Stimulated activated CD4-positive, alpha-beta T cell treated with anti-CD3 and anti-CD28 coated beads, Interleukin-4, amount 100 ng/mL, for 4 hours (primary cell): ENCODE results near the gene STK26.
A peak's percentile ranks its signal among the peaks of the same experiment; 100 is the strongest.
"Not testable (repeated sequence)": the region's sequence is repeated elsewhere in the genome, so short reads cannot be mapped to it uniquely, and the experiment has no call there.

Experiments used
- DNase-seq, 2 experiments: peaks; one replicate each; pipeline ENCODE4 v3.0.0-alpha.2; 2020

Gene STK26

DNA sequence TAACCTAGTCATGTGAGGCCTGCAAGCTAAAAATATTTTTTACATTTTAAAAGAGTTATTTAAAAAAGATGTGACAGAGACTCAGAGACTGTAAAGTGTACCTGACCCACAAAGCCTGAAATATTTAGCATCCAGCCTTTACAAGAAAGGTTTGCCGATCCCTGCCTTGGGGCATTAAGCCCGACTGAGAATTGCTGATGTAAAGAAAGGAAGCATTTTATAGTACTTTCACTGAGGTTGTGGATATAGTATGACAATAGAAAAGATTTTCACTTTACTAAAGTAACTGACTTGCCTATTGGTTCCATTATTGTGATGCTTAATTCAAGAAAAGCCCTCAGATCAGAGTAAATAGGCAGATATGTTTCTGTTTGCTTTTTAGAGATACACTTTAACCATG, 17.0 kb downstream of the STK26 start:
- no peak for DNase-seq

DNA sequence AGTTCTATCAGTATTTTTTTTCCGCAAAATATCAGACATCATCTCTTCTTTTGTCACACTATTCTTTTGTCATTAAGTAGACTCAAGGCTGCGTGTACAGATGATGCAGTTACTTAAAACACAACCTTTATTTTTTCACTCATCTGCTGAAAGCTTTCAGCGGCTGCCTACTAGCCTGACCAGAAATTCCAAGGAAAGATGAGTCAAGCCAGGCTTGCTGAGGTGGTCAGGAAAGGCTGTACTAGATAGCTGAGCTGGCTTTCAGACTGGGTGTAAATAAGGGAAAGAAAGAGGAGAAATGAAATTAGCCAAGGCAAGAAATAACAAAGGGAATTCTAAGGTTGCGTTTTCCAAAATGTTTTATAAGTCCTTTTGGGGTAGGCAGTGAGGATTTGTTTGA, 17.9 kb downstream of the STK26 start:
- no peak for DNase-seq

DNA sequence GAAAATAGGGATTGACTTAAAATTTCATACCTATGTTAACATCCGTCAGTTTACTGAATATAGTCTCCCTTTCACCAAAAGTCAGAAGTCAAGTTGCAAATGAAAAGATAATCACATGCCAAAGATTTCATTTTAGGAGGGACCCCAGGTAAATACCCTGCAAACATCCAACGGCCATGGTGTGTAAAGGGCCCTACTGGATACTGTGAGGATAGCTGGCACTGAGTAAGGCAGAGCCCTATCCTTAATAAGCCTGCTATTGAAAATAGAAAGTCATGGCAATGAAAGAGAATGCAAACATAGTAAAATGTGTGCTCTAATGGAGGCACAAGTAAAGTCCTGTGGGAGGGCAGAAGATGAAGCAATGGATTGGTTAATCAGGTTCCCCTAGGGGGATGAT, 20.9 kb downstream of the STK26 start:
- no peak for DNase-seq

DNA sequence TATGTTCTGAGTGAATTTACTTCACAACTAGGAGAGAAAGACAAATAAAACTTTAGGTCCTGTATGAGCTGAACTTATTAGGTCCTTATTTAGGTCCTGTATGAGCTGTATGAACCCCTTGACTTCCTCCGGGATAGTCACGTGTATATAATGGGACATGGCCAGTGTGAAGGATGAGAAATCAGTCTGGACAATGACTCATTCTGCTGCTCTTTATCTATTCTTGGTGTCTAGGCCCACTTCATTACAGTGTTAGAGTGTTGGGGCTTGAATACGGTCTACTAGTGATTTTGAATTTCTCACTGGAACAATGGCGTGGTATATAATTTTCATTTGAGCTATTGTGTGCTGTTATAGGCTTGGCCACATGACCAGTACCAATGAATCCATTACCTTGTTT, 21.9 kb downstream of the STK26 start:
- no peak for DNase-seq

DNA sequence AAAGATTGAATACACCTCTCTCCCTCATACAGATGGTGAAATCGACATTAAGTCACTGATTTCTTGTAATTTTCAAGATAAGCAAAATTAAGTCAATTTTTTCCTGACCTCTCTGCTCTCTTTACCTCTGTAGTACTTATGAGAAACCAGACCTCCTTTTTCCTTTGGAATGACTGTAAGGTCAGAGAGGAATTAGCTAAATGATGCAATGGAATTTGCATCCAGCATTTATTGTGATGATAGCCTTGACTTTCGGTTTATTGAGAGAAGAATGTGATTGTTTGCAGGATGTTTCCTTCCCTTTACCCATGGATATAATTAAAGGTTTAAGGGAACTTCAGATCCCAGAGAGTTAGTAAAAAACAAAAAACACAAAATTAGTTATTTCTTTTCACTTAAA, 22.4 kb downstream of the STK26 start:
- no peak for DNase-seq

DNA sequence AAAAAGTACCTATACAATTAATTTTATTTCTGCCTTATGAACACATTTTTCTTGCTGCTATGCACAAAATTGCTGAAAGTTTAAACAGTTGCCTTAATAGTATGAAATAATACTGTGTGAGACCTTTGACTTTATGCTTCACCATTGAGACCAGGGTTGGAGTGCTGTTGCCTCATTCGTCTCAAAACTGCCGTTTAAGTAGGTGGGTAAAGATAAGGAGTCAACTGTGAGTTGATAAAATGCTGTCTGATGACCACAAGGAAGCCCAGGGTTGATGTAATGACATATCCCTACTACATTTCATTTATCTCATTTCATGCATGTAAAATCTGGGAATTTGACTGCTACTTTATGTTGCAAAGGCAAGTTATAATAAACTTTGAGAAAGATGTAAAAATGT, 23.4 kb downstream of the STK26 start:
- DNase-seq, result no peak

DNA sequence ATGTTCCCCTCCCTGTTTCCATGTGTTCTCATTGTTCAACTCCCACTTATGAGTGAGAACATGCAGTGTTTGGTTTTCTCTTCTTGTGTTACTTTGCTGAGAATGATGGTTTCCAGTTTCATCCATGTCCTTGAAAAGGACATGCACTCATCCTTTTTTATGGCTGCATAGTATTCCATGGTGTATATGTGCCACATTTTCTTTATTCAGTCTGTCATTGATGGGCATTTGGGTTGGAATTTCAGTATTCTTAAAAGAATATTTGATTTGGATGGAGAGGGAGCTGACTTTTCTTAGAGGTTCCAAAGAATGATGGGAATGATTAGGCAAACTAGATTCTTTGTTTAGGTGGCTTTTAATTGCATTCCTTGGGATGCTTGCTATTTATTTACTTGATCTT, 28.7 kb downstream of the STK26 start:
- not testable (repeated sequence) for DNase-seq

DNA sequence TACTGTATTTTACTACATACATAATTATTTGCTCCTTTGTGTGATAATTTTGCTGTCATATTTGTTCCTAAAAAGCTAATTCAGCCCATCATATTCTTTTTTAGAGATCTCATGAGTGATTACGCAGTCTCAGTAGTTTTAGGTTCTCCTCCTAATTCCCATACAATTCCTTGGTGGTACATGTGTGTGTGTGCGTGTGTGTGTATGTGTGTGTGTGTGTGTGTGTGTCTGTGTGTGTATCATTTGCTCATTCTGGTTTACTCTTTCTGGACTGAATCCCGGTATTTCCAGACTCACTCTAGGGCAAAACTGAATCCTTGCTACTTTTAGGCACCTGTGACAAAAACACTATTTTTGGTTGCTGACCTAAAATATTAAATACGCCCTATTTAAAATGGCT, 34.9 kb downstream of the STK26 start:
- DNase-seq, result no peak

DNA sequence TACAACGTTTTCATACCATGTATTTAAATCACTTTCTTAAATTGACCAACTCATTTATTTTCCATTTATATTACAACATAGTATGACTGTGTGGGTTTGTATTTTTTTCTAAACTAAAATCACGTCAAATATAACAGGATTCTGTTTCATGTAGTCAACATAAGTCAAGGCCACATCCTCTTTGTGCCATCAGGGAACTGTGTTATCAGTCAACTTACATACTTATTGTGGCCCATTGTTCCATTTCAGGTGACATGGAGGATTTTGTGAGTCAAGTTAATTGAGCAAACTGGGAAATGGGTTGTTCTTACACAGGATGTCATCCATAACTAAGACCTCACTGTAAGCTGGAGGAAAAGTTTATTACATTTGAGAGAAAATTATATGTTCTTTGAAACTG, 35.9 kb downstream of the STK26 start:
- no peak for DNase-seq

DNA sequence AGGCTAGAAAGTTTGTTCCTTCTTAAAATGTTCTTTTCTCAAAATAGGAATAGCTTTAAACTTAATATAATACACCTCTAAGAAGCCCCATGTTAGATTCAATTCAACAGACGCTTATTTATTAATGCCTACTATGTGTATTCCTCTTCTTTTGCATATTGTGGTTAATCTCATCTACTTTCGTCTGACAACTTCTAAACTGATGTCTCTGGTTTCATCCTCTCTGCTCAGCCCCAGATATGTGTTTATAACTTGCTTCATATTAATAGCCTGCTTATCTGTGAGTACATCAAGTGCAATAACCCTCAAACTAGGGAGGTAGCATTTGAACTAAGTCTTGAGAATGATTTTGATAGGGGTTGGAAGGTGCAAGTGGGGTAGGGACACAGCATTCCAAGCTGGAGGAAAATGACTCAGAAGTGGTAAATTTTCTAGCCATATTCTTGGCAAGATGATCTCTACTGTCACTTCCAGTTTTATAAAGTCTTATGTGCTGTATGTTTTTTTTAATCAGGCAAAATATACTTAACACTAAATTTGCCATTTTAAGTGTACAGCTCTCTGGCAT, 37.0 kb downstream of the STK26 start:
- no peak for DNase-seq

DNA sequence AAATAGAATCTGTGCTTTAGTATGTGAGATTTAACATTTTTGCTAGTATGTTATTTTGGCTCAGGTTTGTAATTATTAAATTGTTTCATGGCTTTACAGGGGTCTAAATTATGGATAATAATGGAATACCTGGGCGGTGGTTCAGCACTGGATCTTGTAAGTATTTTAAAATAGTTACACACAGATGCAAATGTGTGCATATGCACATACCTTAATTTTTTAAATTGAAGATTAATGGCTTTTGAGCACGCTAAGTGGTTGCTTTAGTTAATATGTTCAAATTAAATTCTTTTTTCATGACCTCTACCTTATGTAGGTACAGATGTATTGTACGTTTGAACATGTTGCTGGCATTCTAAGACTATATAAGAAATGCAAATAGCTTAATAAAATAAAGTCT, 40.2 kb downstream of the STK26 start:
- no peak for DNase-seq

DNA sequence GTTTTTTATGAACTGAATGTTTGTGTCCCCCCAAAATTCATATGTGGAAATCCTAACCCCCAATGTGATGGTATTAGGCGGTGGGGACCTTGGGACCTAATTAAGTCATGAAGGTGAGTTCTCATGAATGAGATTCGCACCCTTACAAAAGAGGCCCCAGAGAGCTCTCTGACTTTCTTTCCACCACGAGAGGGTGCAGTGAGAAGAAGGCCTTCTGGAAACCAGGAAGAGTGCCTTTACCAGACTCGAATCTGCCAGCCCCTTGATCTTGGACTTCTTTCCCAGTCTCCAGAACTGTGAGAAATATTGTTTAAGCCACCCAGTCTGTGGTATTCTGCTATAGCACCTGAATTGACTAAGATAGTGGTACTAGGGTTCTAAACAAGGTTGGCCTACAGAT, 40.8 kb downstream of the STK26 start:
- DNase-seq, result no peak

DNA sequence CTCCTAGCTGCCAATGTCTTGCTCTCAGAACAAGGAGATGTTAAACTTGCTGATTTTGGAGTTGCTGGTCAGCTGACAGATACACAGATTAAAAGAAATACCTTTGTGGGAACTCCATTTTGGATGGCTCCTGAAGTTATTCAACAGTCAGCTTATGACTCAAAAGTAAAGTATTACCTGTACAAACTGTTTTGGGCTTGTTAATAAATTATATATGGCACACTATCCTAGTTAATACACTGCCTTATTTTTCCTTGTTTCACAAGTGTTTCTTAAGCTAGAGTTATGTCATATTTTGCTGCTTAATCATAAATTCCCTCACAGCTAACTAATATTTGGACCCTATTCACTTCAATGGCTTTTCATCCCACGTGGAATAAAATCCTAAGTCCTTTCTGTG, 45.3 kb downstream of the STK26 start:
- DNase-seq, result no peak

DNA sequence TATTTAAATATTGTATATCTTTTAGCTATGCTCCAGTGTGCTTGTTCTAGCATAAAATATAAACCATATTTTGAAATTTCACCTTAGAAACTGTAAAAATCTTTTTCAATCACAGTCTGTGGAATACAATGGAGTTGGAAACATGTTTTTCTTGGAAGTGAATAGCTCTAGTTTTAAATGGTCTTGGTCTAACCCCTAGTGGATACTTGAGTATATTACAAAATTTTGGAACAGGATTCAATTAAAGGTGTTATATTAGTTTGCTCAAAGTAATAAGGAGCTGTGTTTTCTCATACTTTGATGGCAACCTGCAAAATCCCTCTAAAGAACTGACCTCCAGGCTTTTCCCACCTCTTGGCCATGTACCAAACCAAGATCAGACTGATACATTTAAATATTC, 48.2 kb downstream of the STK26 start:
- DNase-seq, result no peak

DNA sequence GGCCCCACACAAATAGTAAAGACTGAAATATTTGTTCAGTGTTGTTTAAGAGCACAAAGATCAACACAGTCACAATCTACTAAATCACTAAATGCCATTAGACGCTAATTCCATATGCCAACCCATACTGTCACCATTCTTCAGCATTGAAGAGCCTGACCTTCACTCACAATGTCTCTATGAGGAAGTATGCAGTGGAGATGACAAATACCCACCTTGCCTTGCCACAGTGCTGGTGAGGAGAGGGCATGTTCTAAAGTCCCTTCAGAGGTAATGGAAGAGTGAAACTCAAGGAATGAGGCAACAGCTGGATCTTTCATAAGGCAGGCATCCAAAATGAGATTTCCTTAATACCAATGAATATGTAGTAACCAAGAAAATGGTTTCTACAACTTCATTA, 54.3 kb downstream of the STK26 start:
- DNase-seq, result no peak

DNA sequence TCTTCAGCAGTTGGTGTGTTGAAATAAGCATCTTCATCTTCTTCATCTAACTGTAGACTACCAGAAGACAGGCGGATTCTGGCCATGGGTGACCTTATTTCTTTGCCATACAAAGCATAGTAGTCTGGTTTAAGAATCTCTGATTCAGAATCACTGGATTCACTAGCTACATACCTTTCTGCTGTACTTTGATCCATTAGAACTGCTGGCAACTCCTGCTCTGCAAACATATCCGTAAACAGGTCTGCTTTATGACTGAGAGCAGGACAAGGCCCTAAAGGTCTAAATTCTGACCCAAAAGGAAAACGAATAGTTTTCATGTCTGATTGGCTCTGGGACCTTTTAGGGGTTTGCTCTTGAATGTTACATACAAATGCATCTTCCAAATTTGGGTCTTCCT, 54.8 kb downstream of the STK26 start:
- no peak for DNase-seq

DNA sequence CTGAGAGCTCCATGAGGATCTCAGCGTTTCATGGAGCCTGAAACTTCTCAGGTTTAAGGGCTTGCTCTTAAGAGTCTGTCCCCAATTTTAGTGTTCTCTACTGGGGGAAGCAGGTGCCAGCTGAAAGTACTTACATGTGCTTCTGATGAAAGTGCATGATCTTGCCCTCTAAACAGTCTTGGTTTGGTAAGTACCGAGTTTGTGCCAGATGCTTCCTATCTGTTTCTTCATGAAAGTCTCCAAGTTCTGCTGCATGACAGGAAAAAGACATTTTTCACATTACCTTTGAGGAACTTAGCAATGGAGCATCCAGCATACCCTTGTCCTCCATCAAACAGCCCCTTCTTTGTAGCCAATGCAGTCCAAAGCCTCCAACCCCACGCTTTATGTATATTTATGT, 62.7 kb downstream of the STK26 start:
- DNase-seq, result no peak

DNA sequence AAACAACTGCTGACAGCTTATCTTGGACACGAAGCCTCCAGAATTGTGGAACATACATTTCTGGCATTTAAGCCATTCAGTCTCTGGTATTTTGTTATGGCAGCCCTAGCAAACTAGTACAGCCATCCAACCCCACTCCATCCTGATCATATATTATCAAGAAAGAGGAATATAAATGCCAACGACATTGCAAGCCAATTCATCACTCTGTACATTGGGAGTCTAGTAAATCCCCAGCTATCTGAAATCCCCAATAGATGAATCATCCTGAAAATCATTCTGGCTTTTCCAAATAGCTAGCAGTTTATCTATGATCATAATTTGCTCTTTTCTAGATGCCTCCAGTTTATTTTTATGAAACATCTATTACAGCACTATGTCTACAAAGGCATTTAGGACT, 63.6 kb downstream of the STK26 start:
- no peak for DNase-seq

DNA sequence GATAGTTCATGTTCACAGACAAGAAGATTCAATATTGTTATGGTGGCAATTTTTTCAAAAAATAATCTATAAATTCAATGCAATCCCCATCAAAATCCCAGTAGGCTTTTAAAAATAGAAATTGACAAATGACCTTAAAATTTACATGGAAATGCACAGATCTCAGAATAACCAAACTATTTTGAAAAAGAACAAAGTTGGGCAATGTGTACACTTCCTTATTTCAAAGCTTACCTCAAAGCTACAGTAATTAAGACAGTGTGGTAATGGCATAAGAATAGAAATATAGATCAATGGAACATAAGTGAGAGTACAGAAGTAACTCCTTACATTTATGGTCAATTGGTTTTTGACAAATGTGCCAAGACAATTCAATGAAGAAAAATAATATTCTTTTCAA, 65.8 kb downstream of the STK26 start:
- DNase-seq, result no peak

DNA sequence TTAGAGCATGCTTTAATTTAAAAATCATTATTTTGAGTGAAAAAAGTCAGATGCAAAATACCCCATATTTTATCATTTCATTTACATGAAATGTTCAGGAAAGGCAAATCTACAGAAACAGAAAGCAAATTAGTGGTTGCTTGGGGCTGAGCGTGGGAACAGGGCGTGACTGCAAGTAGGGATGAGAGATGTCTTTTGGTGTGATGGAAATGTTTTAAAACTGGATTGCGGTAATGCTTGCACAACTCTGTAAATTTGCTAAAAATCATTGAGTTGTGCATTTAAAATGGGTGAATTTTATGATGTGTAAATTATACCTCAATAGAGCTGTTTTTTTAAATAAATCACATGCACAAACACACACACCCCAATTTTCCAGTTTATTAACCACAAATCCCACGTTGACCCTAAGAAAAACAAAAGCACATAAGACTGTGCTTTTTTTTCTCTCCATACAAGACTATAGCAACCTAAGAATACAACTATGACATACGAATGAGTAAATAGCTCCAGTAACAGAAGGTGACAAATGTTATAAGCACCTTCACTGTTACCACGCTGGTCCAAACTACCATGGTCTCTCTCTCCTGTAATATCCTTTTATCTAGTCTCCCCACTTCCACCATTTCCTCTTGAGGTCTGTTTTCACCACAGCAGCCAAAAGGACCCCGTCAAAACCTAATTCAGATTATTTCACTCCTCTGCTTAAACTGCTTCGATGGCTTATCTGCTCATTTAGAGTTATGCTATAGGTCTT, 67.5 kb downstream of the STK26 start:
- no peak for DNase-seq

DNA sequence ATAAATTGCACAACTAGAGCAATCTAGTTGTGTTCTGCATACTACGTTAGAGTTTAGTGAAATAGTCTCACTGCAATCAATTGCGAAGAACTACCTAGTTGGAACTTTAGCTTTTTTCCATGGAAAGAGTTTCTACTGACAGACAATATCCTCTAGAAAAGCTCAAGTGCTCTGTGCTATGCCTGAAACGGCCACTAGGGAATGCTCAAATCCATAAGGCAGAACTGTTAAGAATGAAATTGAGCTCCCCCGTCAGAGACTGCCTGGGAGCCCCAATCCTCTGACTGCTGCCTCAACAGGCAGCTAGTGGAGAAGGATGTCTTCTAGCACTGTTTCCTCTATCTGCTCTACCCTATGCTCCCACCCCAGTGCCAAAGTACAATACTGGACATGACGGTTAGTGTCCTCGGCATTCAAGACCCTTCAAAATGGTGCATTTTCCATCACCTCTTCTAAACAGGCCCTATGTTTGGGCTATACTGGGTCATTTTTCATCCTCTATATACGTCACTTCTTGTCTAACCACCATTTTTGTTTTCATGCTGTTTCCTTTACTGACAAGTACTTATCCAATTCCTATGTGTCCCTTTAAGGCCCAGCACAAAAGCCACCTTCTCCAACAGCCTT, 69.5 kb downstream of the STK26 start:
- DNase-seq, result peak; percentile 21 to 22

DNA sequence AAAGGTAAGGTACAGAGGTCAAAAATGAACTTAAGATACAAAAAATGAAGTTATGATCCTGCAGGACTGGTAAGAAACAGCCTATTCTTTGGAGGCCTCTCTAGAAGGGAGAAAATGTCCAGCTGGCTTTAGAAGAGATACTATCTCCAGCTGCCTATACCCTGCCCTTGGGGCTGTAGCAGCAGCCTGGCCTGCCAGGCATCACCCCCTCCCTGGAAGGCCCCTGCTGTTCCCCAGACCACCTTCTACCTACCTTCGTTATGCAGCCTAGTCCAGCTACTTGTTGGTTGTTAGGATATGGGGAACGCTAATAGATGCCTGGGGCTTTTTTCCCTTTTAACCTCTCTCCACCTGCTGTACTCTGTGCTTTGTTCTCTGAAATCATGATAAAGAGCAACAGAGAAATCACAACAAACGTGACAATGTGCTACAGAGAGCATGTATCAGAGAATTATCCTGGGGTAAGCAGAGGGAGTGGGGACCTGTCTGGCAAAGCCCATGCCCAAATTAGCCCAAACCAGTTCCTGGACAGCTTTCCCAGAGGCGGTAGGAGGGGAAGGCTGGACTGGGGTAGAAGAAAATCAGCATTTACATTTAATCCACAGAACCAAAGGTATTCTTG, 70.2 kb downstream of the STK26 start:
- DNase-seq, result no peak

DNA sequence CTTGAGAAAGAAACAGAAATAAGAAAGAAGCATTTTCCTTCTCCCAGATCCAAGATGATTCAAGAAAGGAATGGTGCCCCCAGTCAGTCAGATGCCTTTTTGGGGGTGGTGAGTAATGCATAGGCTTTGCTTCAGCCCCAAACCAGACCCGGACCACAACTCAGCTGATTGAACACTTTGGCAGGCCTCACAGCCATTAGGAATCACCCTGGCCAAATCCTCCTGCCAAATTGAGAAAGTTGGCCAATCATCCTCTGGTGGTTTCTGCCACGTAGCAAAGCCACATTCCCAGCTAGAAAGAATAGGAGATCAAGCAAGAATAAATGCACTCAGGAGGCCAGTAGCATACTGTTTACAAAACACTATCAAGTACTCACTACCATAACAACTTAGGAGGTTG, 71.1 kb downstream of the STK26 start:
- DNase-seq, result no peak

DNA sequence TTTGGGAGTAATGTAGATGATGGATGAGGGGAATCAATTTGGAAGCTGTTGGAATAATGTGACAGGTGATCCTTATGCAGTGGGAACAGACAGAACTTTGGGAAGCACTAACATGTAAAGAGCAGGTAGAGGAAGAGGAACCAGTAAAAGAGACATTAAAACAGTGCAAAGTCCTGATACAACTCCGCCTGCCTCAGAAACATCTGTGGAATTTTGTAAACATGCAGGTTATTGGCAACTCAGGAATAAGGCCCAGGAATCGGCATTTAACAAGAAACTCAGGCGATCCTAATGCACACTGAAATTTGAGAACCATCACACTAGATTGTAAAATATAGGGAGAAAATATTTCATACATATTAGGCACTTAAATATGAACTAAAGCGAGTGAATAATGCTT, 75.6 kb downstream of the STK26 start:
- not testable (repeated sequence) for DNase-seq
